HepG2 (cell line): Measurements from ENCODE around the gene SRSF12. TPM values are rescaled to one million over a fixed set of nuclear protein-coding genes. Genes with fewer than 3 reads are reported as not detected.

Source experiments
- FOXK2 ChIP-seq: fragments of 450-650 bp; IDR thresholded peaks from 2 replicates; pipeline ENCODE4 v1.6.1; 2016
- IKZF1 ChIP-seq: fragments of 450-650 bp; IDR thresholded peaks from 2 replicates; pipeline ENCODE4 v1.7.1; 2016
- POLR2AphosphoS2 ChIP-seq: IDR thresholded peaks from 2 replicates; pipeline ENCODE4 v1.6.1; 2011; ENCODE audit warnings: low read depth, low read length, improper control_type of control experiment
- SKI ChIP-seq: fragments of 450-650 bp; IDR thresholded peaks from one replicate; pipeline ENCODE4 v1.6.1; 2018; ENCODE audit warnings: mild to moderate bottlenecking; ENCODE audit not compliant: partially characterized antibody
- ZNF121 ChIP-seq: sonication (generic); formaldehyde crosslinking; IDR thresholded peaks from 2 replicates; pipeline ENCODE4 v1.5.0; 2020; ENCODE audit warnings: mild to moderate bottlenecking, missing genetic modification reagents
- ZNF232 ChIP-seq: sonication (generic); formaldehyde crosslinking; IDR thresholded peaks from 2 replicates; pipeline ENCODE4 v1.4.0; 2020; ENCODE audit warnings: missing genetic modification reagents, borderline replicate concordance
- polyA plus RNA-seq, 8 experiments: library from polyadenylated mRNA; depleted of rRNA in 3 of 8; stranded (reverse) in 7 of 8; unstranded in 1 of 8; fragments of >200 nt; fragmentation: Illumina TruSeq in 4 of 8; extraction: Trizol in 4 of 8; gene quantifications; 2 replicates each; pipeline versions ENCODE4 v1.2.1 to v1.2.3, GENCODE V29; 2011 to 2016; ENCODE audit warnings: low read depth in 4 of 8, missing spikeins in 1 of 8, mixed read lengths in 1 of 8; ENCODE audit not compliant: insufficient read depth in 1 of 8
- total RNA-seq, 5 experiments: library from RNA; depleted of rRNA; stranded (reverse); fragments of >200 nt; fragmentation: Illumina TruSeq; extraction: Trizol; gene quantifications; 2 replicates each; pipeline ENCODE4 v1.2.3, GENCODE V29; 2016; ENCODE audit warnings: low read depth in 1 of 5
- TF ChIP-seq, protein P1 (sequence below): sonication (generic); formaldehyde crosslinking; IDR thresholded peaks from 2 replicates; pipeline ENCODE4 v1.8.1; 2023; ENCODE audit warnings: missing genetic modification reagents, mild to moderate bottlenecking, borderline replicate concordance
- TF ChIP-seq, protein P2 (sequence below), 2 experiments: sonication (generic) in 1 of 2; formaldehyde crosslinking in 1 of 2; IDR thresholded peaks; 2 replicates each; pipeline versions ENCODE4 v1.4.0 to v1.6.1; 2018 to 2020; ENCODE audit warnings: missing genetic modification reagents in 2 of 2, borderline replicate concordance in 1 of 2, low read depth in 1 of 2, mild to moderate bottlenecking in 1 of 2, missing biosample characterization in 1 of 2
- TF ChIP-seq, protein P3 (sequence below): IDR thresholded peaks from 2 replicates; pipeline ENCODE4 v1.6.1; 2016; ENCODE audit warnings: missing biosample characterization, missing genetic modification reagents, low read depth
- TF ChIP-seq, protein P4 (sequence below): sonication (generic); formaldehyde crosslinking; IDR thresholded peaks from 2 replicates; pipeline ENCODE4 v1.8.1; 2023; ENCODE audit warnings: mild to moderate bottlenecking, moderate library complexity, missing genetic modification reagents
- TF ChIP-seq, protein P5 (sequence below): sonication (generic); formaldehyde crosslinking; IDR thresholded peaks from 2 replicates; pipeline ENCODE4 v1.5.0; 2020; ENCODE audit warnings: mild to moderate bottlenecking, missing genetic modification reagents, moderate library complexity
- TF ChIP-seq, protein P6 (sequence below): sonication (generic); formaldehyde crosslinking; IDR thresholded peaks from 2 replicates; pipeline ENCODE4 v1.8.0; 2022; ENCODE audit warnings: mild to moderate bottlenecking, missing genetic modification reagents, moderate library complexity
- TF ChIP-seq, protein P7 (sequence below): sonication (generic); formaldehyde crosslinking; IDR thresholded peaks from 2 replicates; pipeline ENCODE4 v1.8.1; 2022; ENCODE audit warnings: mild to moderate bottlenecking, missing genetic modification reagents
- TF ChIP-seq, protein P8 (sequence below): sonication (generic); formaldehyde crosslinking; IDR thresholded peaks from 2 replicates; pipeline ENCODE4 v1.4.0; 2020; ENCODE audit warnings: missing genetic modification reagents

The SRSF12 gene
- total and polyA plus RNA-seq, 2 of the 13 experiments (the other 11 are each of a cell fraction or from before 2014, with no cell fraction given) = 1.7 to 1.9 TPM

DNA sequence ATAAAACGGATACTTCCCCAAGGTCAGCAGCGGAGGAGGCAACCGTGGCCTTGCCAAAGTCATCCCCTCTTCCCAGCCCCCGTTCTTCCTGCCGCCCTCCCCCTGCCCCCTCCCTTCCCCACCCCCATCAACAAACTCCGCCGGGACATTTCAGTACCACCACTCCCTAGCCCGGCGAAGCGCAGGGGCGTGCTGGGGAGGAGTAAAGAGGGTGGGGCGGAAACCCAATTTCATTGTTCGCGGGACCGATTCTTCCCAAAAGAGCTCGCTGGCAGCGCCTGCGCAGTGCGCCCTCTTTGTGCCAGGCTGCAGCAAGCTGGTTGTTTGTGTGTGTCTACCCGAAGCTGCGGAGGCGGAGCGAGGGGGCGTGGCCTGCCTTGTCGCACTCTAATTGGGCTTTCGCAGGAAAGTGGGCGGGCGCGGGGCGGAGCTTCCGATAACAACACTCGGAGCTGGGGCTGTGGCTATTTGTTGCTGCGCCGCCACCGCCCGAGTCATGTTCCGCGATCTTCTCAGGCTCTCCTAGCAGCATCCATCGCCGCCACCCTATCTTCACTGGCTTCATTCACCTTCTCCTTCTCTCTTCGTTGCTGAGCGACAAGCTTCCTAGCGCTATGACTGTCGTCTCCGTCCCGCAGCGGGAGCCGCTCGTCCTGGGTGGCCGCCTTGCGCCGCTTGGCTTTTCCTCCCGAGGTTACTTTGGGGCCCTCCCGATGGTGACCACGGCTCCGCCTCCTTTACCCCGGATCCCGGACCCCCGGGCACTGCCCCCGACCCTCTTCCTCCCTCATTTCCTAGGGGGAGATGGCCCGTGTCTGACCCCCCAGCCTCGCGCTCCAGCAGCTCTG is 37.4 kb downstream of the SRSF12 start, which contains the start of gene PNRC1 (continued):
- TF ChIP-seq SKI = no peak
- TF ChIP-seq, protein P1, sequence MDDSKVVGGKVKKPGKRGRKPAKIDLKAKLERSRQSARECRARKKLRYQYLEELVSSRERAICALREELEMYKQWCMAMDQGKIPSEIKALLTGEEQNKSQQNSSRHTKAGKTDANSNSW = no peak
- peak; percentile 64; the same call in 1 of the 2 replicates for TF ChIP-seq ZNF232 (CRISPR knock-in tag)
- TF ChIP-seq, protein P2, sequence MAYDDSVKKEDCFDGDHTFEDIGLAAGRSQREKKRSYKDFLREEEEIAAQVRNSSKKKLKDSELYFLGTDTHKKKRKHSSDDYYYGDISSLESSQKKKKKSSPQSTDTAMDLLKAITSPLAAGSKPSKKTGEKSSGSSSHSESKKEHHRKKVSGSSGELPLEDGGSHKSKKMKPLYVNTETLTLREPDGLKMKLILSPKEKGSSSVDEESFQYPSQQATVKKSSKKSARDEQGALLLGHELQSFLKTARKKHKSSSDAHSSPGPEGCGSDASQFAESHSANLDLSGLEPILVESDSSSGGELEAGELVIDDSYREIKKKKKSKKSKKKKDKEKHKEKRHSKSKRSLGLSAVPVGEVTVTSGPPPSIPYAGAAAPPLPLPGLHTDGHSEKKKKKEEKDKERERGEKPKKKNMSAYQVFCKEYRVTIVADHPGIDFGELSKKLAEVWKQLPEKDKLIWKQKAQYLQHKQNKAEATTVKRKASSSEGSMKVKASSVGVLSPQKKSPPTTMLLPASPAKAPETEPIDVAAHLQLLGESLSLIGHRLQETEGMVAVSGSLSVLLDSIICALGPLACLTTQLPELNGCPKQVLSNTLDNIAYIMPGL (CRISPR knock-in tag; IDR thresholded peaks at IDR 0.05; ENCODE audit: borderline replicate concordance in 1 of 2, low read depth in 1 of 2) = peak; percentile 39 to 80; a peak in 2 of 4 replicates
- TF ChIP-seq, protein P3, sequence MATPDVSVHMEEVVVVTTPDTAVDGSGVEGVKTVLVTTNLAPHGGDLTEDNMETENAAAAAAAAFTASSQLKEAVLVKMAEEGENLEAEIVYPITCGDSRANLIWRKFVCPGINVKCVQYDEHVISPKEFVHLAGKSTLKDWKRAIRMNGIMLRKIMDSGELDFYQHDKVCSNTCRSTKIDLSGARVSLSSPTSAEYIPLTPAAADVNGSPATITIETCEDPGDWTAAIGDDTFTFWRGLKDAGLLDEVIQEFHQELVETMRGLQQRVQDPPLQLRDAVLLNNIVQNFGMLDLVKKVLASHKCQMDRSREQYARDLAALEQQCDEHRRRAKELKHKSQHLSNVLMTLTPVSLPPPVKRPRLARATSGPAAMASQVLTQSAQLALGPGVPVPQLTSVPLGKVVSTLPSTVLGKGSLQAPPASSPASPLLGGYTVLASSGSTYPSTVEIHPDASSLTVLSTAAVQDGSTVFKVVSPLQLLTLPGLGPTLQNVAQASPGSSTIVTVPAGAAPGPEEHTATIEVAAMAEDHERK (CRISPR knock-in tag) = peak; percentile 23; the same call in 1 of the 2 replicates
- TF ChIP-seq, protein P4, sequence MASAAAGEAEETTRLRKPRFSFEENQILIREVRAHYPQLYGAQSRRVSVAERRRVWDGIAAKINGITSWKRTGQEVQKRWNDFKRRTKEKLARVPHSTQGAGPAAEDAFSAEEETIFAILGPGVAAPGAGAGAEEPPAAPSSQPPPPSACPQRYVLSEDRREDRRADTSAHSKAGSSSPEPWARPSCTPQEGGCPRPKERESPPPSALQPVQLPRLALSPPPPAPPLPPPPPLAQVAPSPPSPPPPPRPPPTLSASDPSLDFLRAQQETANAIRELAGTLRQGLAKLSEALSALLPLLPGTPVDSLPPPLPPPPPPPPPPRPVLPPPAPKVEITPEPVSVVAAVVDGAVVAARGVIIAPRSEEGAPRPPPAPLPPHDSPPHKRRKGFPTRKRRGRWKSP (CRISPR knock-in tag) = 0 out of 2 replicates have a peak, but pooled peaks have one; percentile 59
- TF ChIP-seq FOXK2 = peak; percentile 74
- TF ChIP-seq, protein P5, sequence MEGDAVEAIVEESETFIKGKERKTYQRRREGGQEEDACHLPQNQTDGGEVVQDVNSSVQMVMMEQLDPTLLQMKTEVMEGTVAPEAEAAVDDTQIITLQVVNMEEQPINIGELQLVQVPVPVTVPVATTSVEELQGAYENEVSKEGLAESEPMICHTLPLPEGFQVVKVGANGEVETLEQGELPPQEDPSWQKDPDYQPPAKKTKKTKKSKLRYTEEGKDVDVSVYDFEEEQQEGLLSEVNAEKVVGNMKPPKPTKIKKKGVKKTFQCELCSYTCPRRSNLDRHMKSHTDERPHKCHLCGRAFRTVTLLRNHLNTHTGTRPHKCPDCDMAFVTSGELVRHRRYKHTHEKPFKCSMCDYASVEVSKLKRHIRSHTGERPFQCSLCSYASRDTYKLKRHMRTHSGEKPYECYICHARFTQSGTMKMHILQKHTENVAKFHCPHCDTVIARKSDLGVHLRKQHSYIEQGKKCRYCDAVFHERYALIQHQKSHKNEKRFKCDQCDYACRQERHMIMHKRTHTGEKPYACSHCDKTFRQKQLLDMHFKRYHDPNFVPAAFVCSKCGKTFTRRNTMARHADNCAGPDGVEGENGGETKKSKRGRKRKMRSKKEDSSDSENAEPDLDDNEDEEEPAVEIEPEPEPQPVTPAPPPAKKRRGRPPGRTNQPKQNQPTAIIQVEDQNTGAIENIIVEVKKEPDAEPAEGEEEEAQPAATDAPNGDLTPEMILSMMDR (CRISPR knock-in tag) = peak; percentile 40; the same call in 1 of the 2 replicates
- TF ChIP-seq IKZF1 = no peak
- TF ChIP-seq POLR2AphosphoS2 = peak; percentile 89; the same call in 1 of the 2 replicates
- TF ChIP-seq, protein P6, sequence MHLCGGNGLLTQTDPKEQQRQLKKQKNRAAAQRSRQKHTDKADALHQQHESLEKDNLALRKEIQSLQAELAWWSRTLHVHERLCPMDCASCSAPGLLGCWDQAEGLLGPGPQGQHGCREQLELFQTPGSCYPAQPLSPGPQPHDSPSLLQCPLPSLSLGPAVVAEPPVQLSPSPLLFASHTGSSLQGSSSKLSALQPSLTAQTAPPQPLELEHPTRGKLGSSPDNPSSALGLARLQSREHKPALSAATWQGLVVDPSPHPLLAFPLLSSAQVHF (CRISPR knock-in tag) = no peak
- TF ChIP-seq, protein P7, sequence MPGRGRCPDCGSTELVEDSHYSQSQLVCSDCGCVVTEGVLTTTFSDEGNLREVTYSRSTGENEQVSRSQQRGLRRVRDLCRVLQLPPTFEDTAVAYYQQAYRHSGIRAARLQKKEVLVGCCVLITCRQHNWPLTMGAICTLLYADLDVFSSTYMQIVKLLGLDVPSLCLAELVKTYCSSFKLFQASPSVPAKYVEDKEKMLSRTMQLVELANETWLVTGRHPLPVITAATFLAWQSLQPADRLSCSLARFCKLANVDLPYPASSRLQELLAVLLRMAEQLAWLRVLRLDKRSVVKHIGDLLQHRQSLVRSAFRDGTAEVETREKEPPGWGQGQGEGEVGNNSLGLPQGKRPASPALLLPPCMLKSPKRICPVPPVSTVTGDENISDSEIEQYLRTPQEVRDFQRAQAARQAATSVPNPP (CRISPR knock-in tag) = peak; percentile 78; the same call in 1 of the 2 replicates
- TF ChIP-seq, protein P8, sequence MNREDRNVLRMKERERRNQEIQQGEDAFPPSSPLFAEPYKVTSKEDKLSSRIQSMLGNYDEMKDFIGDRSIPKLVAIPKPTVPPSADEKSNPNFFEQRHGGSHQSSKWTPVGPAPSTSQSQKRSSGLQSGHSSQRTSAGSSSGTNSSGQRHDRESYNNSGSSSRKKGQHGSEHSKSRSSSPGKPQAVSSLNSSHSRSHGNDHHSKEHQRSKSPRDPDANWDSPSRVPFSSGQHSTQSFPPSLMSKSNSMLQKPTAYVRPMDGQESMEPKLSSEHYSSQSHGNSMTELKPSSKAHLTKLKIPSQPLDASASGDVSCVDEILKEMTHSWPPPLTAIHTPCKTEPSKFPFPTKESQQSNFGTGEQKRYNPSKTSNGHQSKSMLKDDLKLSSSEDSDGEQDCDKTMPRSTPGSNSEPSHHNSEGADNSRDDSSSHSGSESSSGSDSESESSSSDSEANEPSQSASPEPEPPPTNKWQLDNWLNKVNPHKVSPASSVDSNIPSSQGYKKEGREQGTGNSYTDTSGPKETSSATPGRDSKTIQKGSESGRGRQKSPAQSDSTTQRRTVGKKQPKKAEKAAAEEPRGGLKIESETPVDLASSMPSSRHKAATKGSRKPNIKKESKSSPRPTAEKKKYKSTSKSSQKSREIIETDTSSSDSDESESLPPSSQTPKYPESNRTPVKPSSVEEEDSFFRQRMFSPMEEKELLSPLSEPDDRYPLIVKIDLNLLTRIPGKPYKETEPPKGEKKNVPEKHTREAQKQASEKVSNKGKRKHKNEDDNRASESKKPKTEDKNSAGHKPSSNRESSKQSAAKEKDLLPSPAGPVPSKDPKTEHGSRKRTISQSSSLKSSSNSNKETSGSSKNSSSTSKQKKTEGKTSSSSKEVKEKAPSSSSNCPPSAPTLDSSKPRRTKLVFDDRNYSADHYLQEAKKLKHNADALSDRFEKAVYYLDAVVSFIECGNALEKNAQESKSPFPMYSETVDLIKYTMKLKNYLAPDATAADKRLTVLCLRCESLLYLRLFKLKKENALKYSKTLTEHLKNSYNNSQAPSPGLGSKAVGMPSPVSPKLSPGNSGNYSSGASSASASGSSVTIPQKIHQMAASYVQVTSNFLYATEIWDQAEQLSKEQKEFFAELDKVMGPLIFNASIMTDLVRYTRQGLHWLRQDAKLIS (CRISPR knock-in tag) = 0 out of 2 replicates have a peak, but pooled peaks have one; percentile 81
- peak; percentile 47; the same call in 1 of the 2 replicates for TF ChIP-seq ZNF121
